Measurements from ENCODE around the gene HMGCS1.

The HMGCS1 gene

DNA sequence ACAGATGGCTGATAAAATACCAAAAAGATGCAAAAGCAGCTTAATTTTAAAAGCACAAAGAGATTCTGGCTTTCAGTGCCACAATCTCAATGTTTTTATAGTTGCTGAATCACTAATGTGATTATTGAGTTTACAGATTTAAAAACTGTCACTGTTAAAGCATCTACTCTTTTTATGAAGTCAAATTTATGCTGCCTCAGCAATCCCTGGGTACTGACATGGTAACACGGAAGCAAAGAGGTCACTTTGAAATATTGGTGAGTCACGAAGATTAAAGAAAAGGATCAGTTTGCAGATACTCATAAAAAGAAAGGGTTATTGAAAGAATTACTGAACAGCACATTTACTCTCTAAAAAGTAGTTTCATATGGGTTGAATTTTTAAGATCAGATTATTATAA is 39.7 kb upstream of the HMGCS1 start:
- Histone ChIP-seq H3K4me3 (no peak overlapping the region), H3K27ac (no peak overlapping the region)
- no peak for DNase-seq (ENCODE audit: low spot score)
- no peak for TF ChIP-seq CTCF (IDR thresholded peaks at IDR 0.05)

DNA sequence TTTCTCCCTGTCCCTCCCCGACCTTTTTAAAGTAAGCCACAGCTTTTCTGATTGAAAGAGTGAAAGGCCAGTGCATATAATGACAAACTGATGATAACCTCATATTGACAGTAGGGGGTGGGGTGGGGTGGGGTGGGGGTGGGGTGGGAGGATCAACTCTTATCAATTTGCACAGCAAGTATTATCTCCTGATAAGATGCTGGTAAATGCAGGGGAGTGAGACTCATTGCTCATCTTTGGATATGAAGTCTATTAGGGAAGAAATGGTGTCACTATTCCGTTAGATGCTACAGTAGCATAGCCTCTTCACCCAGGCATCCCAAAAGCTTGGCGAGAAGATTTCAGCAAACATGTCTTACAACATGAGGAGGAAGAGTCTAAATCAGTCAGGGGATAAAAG is 38.9 kb upstream of the HMGCS1 start:
- no peak for DNase-seq (ENCODE audit: low spot score)
- Histone ChIP-seq H3K27ac (no peak overlapping the region), H3K4me3 (no peak overlapping the region)
- no peak for TF ChIP-seq CTCF (IDR thresholded peaks at IDR 0.05)

DNA sequence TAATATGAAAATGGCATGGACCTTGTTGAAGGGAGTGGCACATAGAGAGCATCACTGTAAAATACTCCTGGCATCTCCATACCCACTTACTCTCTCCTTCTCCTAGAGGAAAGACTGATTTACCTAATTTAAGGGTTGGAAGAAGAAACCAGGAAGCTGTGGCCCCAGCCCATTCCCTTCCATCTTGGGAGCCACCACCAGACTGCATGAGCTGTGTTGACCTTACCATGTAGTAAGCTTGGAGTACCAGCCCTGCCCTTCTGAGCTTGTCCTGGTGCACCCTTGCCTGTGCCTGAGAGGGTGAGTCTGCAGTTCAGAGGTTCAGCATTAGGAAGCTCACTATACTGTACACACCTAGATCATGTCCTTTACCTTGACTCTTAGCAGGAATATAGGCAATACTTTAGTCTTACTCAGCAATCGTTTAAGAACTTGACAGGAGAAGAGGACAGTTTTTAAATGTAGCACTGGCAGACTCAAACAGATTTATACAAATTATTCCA is 35.7 kb upstream of the HMGCS1 start:
- H3K27ac ChIP-seq = no peak overlapping the region
- no peak for DNase-seq (ENCODE audit: low spot score)
- H3K4me3 ChIP-seq = no peak overlapping the region

DNA sequence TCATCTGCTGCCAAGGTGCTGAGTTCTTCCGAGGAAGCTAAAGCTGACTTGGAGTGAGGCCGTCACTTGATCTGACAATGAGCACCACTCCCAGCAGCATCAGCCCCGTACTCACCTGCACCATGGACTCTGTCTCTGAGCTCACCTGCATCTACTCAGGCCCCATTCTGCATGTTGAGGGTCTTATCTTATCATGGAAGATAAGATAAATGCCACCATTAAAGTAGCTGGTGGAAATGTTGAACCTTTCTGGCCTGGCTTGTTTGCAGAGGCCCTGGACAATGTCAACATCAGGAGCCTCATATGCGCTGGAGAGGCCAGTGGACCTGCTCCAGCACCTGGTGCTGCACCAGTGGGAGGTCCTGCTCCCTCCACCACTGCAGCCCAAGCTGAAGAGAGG is 35.0 kb upstream of the HMGCS1 start:
- no peak overlapping the region for H3K4me3 ChIP-seq
- no peak for TF ChIP-seq CTCF (IDR thresholded peaks at IDR 0.05)

More for the DNA sequence above, 35.7 kb upstream of the HMGCS1 start:
- no peak for TF ChIP-seq CTCF (IDR thresholded peaks at IDR 0.05)

DNA sequence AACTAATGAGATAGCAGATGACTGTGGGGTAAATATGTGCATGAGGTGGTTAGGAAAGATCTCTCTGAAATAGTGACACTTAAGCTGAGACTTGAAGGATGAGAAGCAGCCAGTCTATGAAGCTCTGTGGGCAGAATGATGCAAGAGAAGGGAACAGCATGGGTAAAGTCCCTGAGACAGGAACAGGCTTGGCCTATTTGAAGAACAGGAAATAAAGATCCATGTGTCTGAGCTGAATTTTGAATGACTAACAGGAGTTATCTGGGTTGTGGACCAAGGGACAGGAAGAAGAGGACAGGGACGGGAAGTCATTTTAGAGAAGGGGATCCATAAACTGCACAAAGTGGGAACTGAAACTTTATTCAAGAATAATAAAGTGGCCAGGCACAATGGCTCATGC is 25.6 kb upstream of the HMGCS1 start:
- no peak for DNase-seq (ENCODE audit: low spot score)
- H3K27ac ChIP-seq = no peak overlapping the region
- TF ChIP-seq CTCF (IDR thresholded peaks at IDR 0.05) = no peak

More for the DNA sequence above, 35.0 kb upstream of the HMGCS1 start:
- DNase-seq (ENCODE audit: low spot score) = no peak
- no peak overlapping the region for H3K27ac ChIP-seq

GRCh38 chr5:43336159-43336558 is 22.9 kb upstream of the HMGCS1 start:
- Histone ChIP-seq H3K4me3 (no peak overlapping the region), H3K27ac (no peak overlapping the region)
- TF ChIP-seq CTCF (IDR thresholded peaks at IDR 0.05) = no peak
- DNase-seq (ENCODE audit: low spot score) = no peak

More for the DNA sequence above, 25.6 kb upstream of the HMGCS1 start:
- H3K4me3 ChIP-seq = no peak overlapping the region

- TF ChIP-seq CTCF (IDR thresholded peaks at IDR 0.05) = no peak
- Histone ChIP-seq H3K4me3 (no peak overlapping the region), H3K27ac (no peak overlapping the region)
- no peak for DNase-seq (ENCODE audit: low spot score)
Measured at GRCh38 chr5:43335681-43336080, 22.5 kb upstream of the HMGCS1 start.

Data from coronary artery (tissue), 2 donors.